DOHH2 (cell line): Measurements from ENCODE around the gene TJP2.

Source experiments
- H3F3A ChIP-seq: fragments of 200-600 bp; sonication (generic), shearing (Covaris generic); 2 replicates; pipeline ENCODE4 v1.6.0; 2016; ENCODE audit warnings: antibody characterized with exemption, mild to moderate bottlenecking; ENCODE audit not compliant: control insufficient read depth, insufficient read depth
- H3K27ac ChIP-seq: fragments of 200-600 bp; sonication (generic); 2 replicates; pipeline ENCODE4 v1.5.1; 2014; ENCODE audit warnings: low read depth, mild to moderate bottlenecking, low read length, moderate library complexity
- H3K27me3 ChIP-seq: fragments of 200-600 bp; sonication (generic); 2 replicates; pipeline ENCODE4 v1.6.1; 2014; ENCODE audit warnings: mild to moderate bottlenecking, low read length, mixed read lengths; ENCODE audit not compliant: control insufficient read depth
- H3K36me3 ChIP-seq: fragments of 200-600 bp; sonication (generic); 2 replicates; pipeline ENCODE4 v1.6.1; 2014; ENCODE audit warnings: mild to moderate bottlenecking, low read length, moderate library complexity, mixed read lengths; ENCODE audit not compliant: control insufficient read depth
- H3K4me1 ChIP-seq: fragments of 200-600 bp; sonication (generic); 2 replicates; pipeline ENCODE4 v1.6.1; 2014; ENCODE audit warnings: mild to moderate bottlenecking, low read length, mixed read lengths; ENCODE audit not compliant: control insufficient read depth
- H3K4me2 ChIP-seq: fragments of 200-600 bp; sonication (generic); 2 replicates; pipeline ENCODE4 v1.6.0; 2014; ENCODE audit warnings: mild to moderate bottlenecking, low read length, moderate library complexity
- H3K4me3 ChIP-seq: fragments of 200-600 bp; sonication (generic); 2 replicates; pipeline ENCODE4 v1.5.1; 2014; ENCODE audit warnings: mild to moderate bottlenecking, low read length, mixed read lengths
- H3K79me2 ChIP-seq: fragments of 200-600 bp; sonication (generic); 2 replicates; pipeline ENCODE4 v1.6.1; 2014; ENCODE audit warnings: mild to moderate bottlenecking, low read length, mixed read lengths; ENCODE audit not compliant: control insufficient read depth
- H3K9me2 ChIP-seq: fragments of 200-600 bp; sonication (generic); replicated peaks from 2 replicates; pipeline ENCODE4 v1.6.1; 2014; ENCODE audit warnings: mild to moderate bottlenecking, low read length, mixed read lengths; ENCODE audit not compliant: control insufficient read depth
- H3K9me3 ChIP-seq: fragments of 200-600 bp; sonication (generic); 2 replicates; pipeline ENCODE4 v1.6.1; 2014; ENCODE audit warnings: antibody characterized with exemption, low read length, mixed read lengths; ENCODE audit not compliant: control insufficient read depth, insufficient read depth
- H4K20me1 ChIP-seq: fragments of 200-600 bp; sonication (generic); 2 replicates; pipeline ENCODE4 v1.6.0; 2014; ENCODE audit warnings: low read depth, mild to moderate bottlenecking, antibody characterized with exemption, low read length, moderate library complexity; ENCODE audit not compliant: control insufficient read depth, insufficient read depth
- CTCF ChIP-seq: fragments of 200-600 bp; sonication (generic); IDR thresholded peaks from one replicate; pipeline ENCODE4 v1.5.1; 2014; ENCODE audit warnings: antibody characterized with exemption, mild to moderate bottlenecking, low read depth, low read length; ENCODE audit not compliant: poor library complexity, severe bottlenecking
- EZH2phosphoT487 ChIP-seq: fragments of 200-600 bp; sonication (generic); IDR thresholded peaks from 2 replicates; pipeline ENCODE4 v1.6.1; 2017; ENCODE audit warnings: borderline replicate concordance, mild to moderate bottlenecking, antibody characterized with exemption, low read length, moderate library complexity, mixed read lengths

The TJP2 gene

GRCh38 chr9:69249337-69249736 is 75.3 kb downstream of the TJP2 start:
- Histone ChIP-seq H3K4me2 (no peak overlapping the region), H3K4me3 (no peak overlapping the region), H3K4me1 (no peaks in the 10 kb centered on the region), H3K9me3 (no peaks in the 10 kb centered on the region), H4K20me1 (no peaks in the 10 kb centered on the region), H3K36me3 (peaks cover 27% of the 10 kb centered on the region; the same call in 1 of the 2 replicates), H3K79me2 (no peaks in the 10 kb centered on the region), H3K9me2 (no peaks in the 10 kb centered on the region), H3K27me3 (no peaks in the 10 kb centered on the region), H3F3A (no peaks in the 10 kb centered on the region), H3K27ac (no peak overlapping the region)
- TF ChIP-seq EZH2phosphoT487 (no peak), CTCF (no peak)

- no peaks in the 10 kb centered on the region for H3F3A ChIP-seq
- no peaks in the 10 kb centered on the region for H3K4me1 ChIP-seq
- H3K27ac ChIP-seq = no peak overlapping the region
- H3K9me2 ChIP-seq = no peaks in the 10 kb centered on the region
- no peaks in the 10 kb centered on the region for H3K27me3 ChIP-seq
- H3K9me3 ChIP-seq = no peaks in the 10 kb centered on the region
- no peak overlapping the region for H3K4me2 ChIP-seq
- H3K36me3 ChIP-seq = peaks cover 27% of the 10 kb centered on the region; the same call in 1 of the 2 replicates
- no peaks in the 10 kb centered on the region for H4K20me1 ChIP-seq
- H3K79me2 ChIP-seq = no peaks in the 10 kb centered on the region
- no peak for TF ChIP-seq EZH2phosphoT487
- no peak for TF ChIP-seq CTCF
- H3K4me3 ChIP-seq = no peak overlapping the region
These were observed 76.6 kb downstream of the TJP2 start for GRCh38 chr9:69250681-69251080.

DNA sequence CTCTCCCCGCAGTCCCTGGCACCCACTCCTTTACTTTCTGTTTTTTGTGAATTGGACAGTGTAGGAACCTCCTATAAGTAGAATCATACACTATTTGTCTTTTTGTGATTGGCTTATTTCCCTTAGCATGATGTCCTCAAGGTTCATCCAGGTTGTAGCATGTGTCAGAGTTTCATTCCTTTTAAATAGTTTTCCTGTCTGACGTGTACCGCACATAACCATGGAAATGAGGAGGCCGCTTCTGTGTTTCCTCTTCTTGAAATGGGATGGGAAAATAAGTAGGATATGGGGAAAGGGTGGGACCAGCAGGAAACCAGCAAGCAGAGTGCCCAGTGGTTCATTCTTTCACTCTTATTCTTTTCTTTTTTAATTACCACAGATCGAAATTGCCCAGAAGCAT is 78.4 kb downstream of the TJP2 start:
- no peaks in the 10 kb centered on the region for H3K27me3 ChIP-seq

More for the DNA sequence above, 78.4 kb downstream of the TJP2 start:
- H3K9me3 ChIP-seq = no peaks in the 10 kb centered on the region
- no peaks in the 10 kb centered on the region for H4K20me1 ChIP-seq
- TF ChIP-seq CTCF (no peak), EZH2phosphoT487 (no peak)
- H3K4me1 ChIP-seq = no peaks in the 10 kb centered on the region
- no peak overlapping the region for H3K4me3 ChIP-seq
- no peaks in the 10 kb centered on the region for H3K79me2 ChIP-seq
- H3K27ac ChIP-seq = no peak overlapping the region
- no peaks in the 10 kb centered on the region for H3K9me2 ChIP-seq
- no peak overlapping the region for H3K4me2 ChIP-seq
- H3F3A ChIP-seq = no peaks in the 10 kb centered on the region
- H3K36me3 ChIP-seq = peaks cover 18% of the 10 kb centered on the region; the same call in 1 of the 2 replicates
